Renal cortex interstitium (tissue), 11 donors: ENCODE data around the gene NRTN. TPM values are rescaled to one million over a fixed set of nuclear protein-coding genes. Genes with fewer than 3 reads are reported as not detected.
"Not testable (repeated sequence)": the region's sequence is repeated elsewhere in the genome, so short reads cannot be mapped to it uniquely, and the experiment has no call there.

Experiments used
- DNase-seq, 11 donors: peaks; one replicate each; pipeline ENCODE4 v3.0.0-alpha.2; 2013; ENCODE audit warnings: low read depth in 9 of 11, low spot score in 4 of 11; ENCODE audit errors: extremely low read depth in 1 of 11
- polyA plus RNA-seq, 3 donors: library from polyadenylated mRNA; unstranded; fragments of 120-200 nt; gene quantifications; one replicate each; pipeline ENCODE4 v1.2.1, GENCODE V29; 2013; ENCODE audit not compliant: insufficient read length in 3 of 3

The NRTN gene
- polyA plus RNA-seq, 3 donors, result 2.3 to 3.8 (median 3.6) TPM

DNA sequence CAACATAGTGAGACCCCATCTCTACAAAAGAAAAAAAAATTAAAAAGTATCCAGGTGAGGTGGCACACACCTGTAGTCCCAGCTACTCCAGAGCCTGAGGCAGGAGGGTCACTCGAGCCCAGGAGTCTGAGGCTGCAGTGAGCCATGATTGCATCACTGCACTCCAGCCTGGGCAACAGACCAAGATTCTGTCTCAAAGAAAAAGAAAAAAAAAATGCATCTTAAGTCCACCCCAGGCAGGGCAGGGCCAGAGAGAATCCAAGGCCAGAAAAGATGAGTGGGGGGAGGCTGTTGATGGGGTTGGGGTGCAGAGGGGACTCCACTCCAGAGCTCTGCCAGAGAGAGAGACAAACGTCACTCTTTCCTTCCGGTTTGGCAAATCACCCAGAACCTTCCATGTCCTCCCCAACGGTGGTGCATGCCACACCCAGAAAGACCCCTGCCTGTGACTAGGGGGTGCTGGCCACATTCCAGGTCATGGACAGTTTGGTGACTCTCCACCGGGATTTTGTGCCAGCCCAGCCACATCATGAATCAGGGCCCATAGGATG, 46.0 kb downstream of the NRTN start:
- no peak for DNase-seq

GRCh38 chr19:5851302-5851701, 46.4 kb downstream of the NRTN start, which contains the start of gene FUT3:
Gene FUT3 (minus strand): TSS chr19:5851449.
- DNase-seq, result no peak

- not testable (repeated sequence) for DNase-seq
These were observed 49.3 kb downstream of the NRTN start for GRCh38 chr19:5854121-5854520.

- DNase-seq, result not testable (repeated sequence)
These were observed 50.3 kb downstream of the NRTN start for GRCh38 chr19:5855151-5855550.

- DNase-seq, result no peak
These were observed 52.6 kb downstream of the NRTN start for GRCh38 chr19:5857203-5858081.

GRCh38 chr19:5863030-5863665, 58.3 kb downstream of the NRTN start:
- DNase-seq, result no peak

- no peak for DNase-seq
These were observed 59.3 kb downstream of the NRTN start for GRCh38 chr19:5864013-5864720.

GRCh38 chr19:5864725-5865486, 60.0 kb downstream of the NRTN start:
- no peak for DNase-seq

GRCh38 chr19:5865772-5866171, 60.9 kb downstream of the NRTN start:
- DNase-seq, result no peak

DNA sequence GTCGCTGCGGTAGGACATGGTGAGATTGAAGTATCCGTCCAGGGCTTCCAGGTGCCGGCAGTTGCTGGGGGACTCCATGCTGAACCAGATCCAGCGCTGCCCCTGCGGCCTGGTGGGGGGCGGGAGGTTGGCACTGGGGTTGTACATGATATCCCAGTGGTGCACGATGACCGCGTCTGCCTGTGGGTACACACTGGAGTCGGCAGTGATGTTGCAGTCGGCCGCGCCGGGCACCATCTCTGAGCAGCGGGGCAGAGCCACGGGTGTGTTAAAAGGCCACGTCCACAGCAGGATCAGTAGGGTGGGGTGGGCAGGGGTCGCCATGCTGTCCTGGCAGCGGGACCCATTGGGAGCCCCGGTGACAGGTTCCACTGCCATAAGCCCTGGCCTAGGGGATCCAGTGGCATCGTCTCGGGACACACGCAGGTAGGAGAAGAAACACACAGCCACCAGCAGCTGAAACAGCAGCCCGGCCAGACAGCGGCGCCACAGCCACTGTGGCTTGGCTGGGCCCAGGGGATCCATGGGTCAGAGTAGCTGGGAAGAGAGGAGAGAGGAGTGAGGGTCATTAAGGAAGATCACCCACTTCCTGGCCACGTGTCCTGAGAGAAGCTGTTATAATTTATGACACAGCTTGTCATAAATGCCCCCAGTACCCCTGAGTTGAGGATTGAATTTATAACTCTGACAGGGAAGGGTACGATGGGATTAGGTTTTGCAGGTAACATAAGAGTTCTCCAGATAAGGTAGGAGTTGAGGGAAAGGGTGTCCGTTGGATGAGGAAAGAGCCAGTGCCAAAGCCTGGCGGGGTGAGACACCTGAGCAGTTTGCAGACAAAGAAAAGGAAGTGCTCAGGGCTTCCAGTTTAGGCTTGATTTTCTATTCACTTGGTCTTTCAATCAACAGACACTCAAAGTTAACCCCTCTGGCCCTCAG, 62.6 kb downstream of the NRTN start:
- no peak for DNase-seq

DNA sequence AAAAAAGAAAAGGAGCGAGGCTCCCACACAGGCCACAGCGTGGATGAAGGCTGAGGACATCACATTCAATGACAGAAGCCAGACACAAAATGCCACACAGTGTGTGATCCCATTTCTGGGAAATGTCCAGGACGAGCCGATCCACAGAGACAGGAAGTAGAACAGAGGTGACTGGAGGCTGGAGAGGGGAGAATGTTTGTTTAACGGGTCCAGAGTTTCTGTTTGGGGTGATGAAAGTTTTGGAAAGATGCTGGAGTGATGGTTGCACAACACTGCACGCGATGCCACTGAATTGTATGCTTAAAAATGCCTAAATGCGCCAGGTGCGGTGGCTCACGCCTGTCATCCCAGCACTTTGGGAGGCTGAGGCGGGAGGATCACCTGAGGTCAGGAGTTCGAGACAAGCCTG, 66.1 kb downstream of the NRTN start:
- no peak for DNase-seq

DNA sequence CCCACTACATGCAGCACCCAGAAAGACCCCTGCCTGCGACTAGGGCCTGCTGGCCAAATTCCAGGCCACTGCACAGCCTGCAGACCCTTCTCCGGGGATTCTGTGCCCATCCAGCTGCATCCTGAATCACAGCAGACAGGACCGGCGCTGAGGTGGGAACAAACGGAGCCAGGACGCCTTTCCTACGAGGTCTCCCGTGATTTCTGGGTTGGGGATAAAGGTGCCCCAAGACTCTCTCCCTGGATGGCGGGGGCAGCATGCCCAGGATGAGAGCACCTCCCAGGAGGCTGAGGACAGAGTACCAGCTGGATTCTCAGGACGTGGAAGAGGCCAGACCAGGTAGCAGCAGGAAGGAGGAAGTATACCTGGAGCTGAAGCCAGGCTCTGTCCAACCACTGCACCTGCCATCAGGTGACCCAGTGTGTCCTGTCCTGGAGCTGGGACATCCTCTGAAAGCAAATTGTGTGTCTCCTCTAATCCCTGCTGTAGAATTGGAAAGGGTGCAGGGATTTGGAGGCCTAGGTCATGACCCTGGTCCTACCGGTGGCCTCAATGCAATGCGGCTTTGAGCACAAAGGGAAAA, 68.8 kb downstream of the NRTN start:
- DNase-seq, result no peak

DNA sequence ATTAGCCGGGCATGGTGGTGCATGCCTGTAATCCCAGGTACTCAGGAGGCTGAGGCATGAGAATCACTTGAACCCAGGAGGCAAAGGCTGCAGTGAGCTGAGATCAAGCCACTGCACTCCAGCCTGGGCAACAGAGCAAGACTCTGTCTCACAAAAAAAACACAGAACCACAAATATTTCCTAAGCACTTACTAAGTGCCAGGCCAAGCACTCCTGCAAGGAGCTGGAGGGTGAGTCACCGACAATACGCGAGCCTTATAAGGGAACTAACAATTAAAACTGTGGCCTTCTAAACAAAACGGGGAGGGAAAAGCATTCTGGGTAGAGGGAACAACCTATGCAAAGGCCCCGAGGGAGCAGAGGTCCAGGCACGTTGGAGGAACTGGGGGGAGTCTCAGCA, 69.6 kb downstream of the NRTN start:
- DNase-seq, result not testable (repeated sequence)

- DNase-seq, result no peak
These were observed 72.6 kb downstream of the NRTN start for GRCh38 chr19:5877427-5877826.

DNA sequence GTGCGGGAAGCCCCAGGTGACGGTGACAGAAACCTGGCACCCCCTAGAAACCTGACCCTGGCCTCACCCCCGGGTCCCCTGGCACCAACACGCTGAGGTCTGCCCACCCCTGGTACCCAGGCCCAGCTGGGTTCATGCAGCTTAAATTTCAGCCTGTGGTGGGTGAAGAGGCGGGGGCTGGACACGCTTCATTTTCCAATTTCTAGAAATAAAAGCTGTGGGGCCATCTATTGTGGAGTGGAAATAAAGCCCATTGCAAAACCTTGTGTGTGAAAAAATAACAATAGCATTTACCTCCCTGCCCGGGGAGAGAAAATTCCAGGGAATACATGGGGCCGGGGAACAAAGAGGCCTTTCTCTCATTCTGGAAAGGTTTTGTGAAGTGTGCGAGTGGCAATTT, 73.0 kb downstream of the NRTN start:
- no peak for DNase-seq
